HL-60 (cell line): ENCODE results near the gene NXPH2.

Experiments
- DNase-seq, 2 experiments: peaks; one replicate each; pipeline ENCODE4 v3.0.0-alpha.2; 2010 to 2020; ENCODE audit warnings: low read depth in 1 of 2, low spot score in 1 of 2
- H3K27ac ChIP-seq: fragments of 250-450 bp; sonication (Bioruptor Pico); replicated peaks from 2 replicates; pipeline ENCODE4 v1.5.1; 2020; ENCODE audit warnings: mild to moderate bottlenecking, moderate library complexity
- H3K27me3 ChIP-seq: fragments of 250-450 bp; sonication (Bioruptor Pico); 2 replicates; pipeline ENCODE4 v1.5.1; 2021; ENCODE audit warnings: mild to moderate bottlenecking, moderate library complexity; ENCODE audit not compliant: insufficient read depth, poor library complexity, severe bottlenecking
- H3K4me3 ChIP-seq: replicated peaks from 2 replicates; pipeline ENCODE4 v1.5.1; 2011; ENCODE audit warnings: mild to moderate bottlenecking, control low read depth, low read length; ENCODE audit not compliant: insufficient read depth
- CTCF ChIP-seq: IDR thresholded peaks from one replicate; pipeline ENCODE4 v1.5.1; 2011; ENCODE audit warnings: low read length, control low read depth, inconsistent platforms; ENCODE audit not compliant: insufficient read depth
- GABPA ChIP-seq: IDR thresholded peaks from 2 replicates; pipeline ENCODE4 v1.6.1; 2012; ENCODE audit warnings: low read depth
- POLR2AphosphoS5 ChIP-seq: IDR thresholded peaks from 2 replicates; pipeline ENCODE4 v1.6.1; 2012; ENCODE audit warnings: low read depth
- REST ChIP-seq: IDR thresholded peaks from 2 replicates; pipeline ENCODE4 v1.6.1; 2012; ENCODE audit warnings: low read depth; ENCODE audit not compliant: insufficient replicate concordance
- SPI1 ChIP-seq: IDR thresholded peaks from 2 replicates; pipeline ENCODE4 v1.6.1; 2012; ENCODE audit warnings: low read depth, mild to moderate bottlenecking, borderline replicate concordance

Gene NXPH2

GRCh38 chr2:138632066-138632620 lies 148.0 kb downstream of the NXPH2 start:
- Histone ChIP-seq H3K4me3 (no peak overlapping the region), H3K27ac (no peak overlapping the region), H3K27me3 (no peaks in the 10 kb centered on the region)
- no peak for DNase-seq
- TF ChIP-seq POLR2AphosphoS5 (no peak), GABPA (no peak), REST (no peak), CTCF (no peak), SPI1 (no peak)

DNA sequence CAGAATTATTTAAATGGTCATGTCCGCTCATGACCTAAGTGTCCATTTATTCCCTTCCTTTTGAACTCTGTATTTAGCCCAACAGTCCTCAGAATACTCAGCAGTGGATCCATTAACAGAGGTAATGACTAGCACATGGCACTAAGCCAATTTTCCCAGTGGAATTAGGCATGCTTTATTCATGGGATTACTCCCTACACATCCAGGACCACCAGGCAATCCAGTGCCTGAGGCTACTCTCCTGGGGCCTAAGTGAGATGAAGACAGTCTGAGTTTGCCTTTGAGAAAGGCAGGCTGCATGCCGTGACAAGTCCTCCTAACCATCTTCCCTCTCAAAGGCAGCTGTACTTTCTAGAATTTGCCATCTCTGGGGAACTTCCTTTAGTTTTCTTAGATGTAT lies 150.0 kb downstream of the NXPH2 start:
- no peak for DNase-seq
- TF ChIP-seq REST (no peak), CTCF (no peak), POLR2AphosphoS5 (no peak), GABPA (no peak)
- H3K4me3 ChIP-seq = no peak overlapping the region
- H3K27me3 ChIP-seq = no peaks in the 10 kb centered on the region
- no peak overlapping the region for H3K27ac ChIP-seq

GRCh38 chr2:138626148-138626547 lies 154.0 kb downstream of the NXPH2 start:
- Histone ChIP-seq H3K27me3 (no peaks in the 10 kb centered on the region), H3K27ac (no peak overlapping the region), H3K4me3 (no peak overlapping the region)
- TF ChIP-seq POLR2AphosphoS5 (no peak), SPI1 (no peak), REST (no peak), GABPA (no peak), CTCF (no peak)
- DNase-seq = no peak
